PC-3 (cell line): ENCODE measurements around the gene SLC31A2. TPM values are rescaled to one million over a fixed set of nuclear protein-coding genes. Genes with fewer than 3 reads are reported as not detected.
"Not testable (repeated sequence)": the region's sequence is repeated elsewhere in the genome, so short reads cannot be mapped to it uniquely, and the experiment has no call there.

ENCODE experiments used
- ATAC-seq: fragments of 200-7000 bp; cut with Tn5 transposase; 2 replicates; pipeline ENCODE4 v1.9.1; 2020; ENCODE audit warnings: mild to moderate bottlenecking, moderate library complexity
- Bru-seq: library from RNA; stranded (reverse); fragments of 400-500 nt; gene quantifications from one replicate; lab custom pipeline; 2021; lab: Mats Ljungman, UMichigan
- BruChase-seq, 2 experiments: library from RNA; stranded (reverse); fragments of 400-500 nt; gene quantifications; one replicate each; lab custom pipeline; 2021; lab: Mats Ljungman, UMichigan
- BruUV-seq: library from RNA; stranded (reverse); fragments of 400-500 nt; replicated peaks from 2 replicates; lab custom pipeline; 2021; lab: Mats Ljungman, UMichigan
- CTCF ChIA-PET: fragments of 300-600 bp; sonication (Branson Sonifier 250); formaldehyde crosslinking; loops from one replicate; lab custom pipeline; 2022; ENCODE audit warnings: antibody characterized with exemption; lab: Charles Lee
- POLR2A ChIA-PET: fragments of 300-600 bp; sonication (Branson Sonifier 250); formaldehyde crosslinking; loops from one replicate; lab custom pipeline; 2022; ENCODE audit warnings: antibody characterized with exemption; ENCODE audit not compliant: unreplicated experiment; lab: Charles Lee
- DNase-seq: peaks from one replicate; pipeline ENCODE4 v3.0.0-alpha.2; 2015
- H2AFZ ChIP-seq: fragments of 300-600 bp; sonication (generic); 2 replicates; pipeline ENCODE4 v1.6.0; 2016; ENCODE audit warnings: antibody characterized with exemption, low read length
- H3F3A ChIP-seq: fragments of 300-600 bp; sonication (generic); one replicate; pipeline ENCODE4 v1.6.0; 2017; ENCODE audit warnings: antibody characterized with exemption, low read length, control low read depth, mild to moderate bottlenecking; ENCODE audit not compliant: unreplicated experiment
- H3K27ac ChIP-seq: fragments of 300-600 bp; sonication (generic); 2 replicates; pipeline ENCODE4 v1.5.1; 2016; ENCODE audit warnings: mild to moderate bottlenecking, low read length
- H3K27me3 ChIP-seq: fragments of 300-600 bp; sonication (generic); 2 replicates; pipeline ENCODE4 v1.6.1; 2016; ENCODE audit warnings: low read length, mixed read lengths
- H3K36me3 ChIP-seq: fragments of 300-600 bp; sonication (generic); 2 replicates; pipeline ENCODE4 v1.6.1; 2016; ENCODE audit warnings: low read depth, mixed run types, low read length, mixed read lengths
- H3K4me1 ChIP-seq: fragments of 300-600 bp; sonication (generic); 2 replicates; pipeline ENCODE4 v1.5.1; 2016; ENCODE audit warnings: low read length; ENCODE audit not compliant: insufficient read depth
- H3K4me2 ChIP-seq: fragments of 300-600 bp; sonication (generic); 2 replicates; pipeline ENCODE4 v1.6.0; 2016; ENCODE audit warnings: low read length
- H3K4me3 ChIP-seq: fragments of 300-600 bp; sonication (generic); 2 replicates; pipeline ENCODE4 v1.5.1; 2016; ENCODE audit warnings: mild to moderate bottlenecking, low read length, mixed read lengths
- H3K79me2 ChIP-seq: fragments of 300-600 bp; sonication (generic); 2 replicates; pipeline ENCODE4 v1.6.1; 2017; ENCODE audit warnings: low read length, mixed read lengths
- H3K9ac ChIP-seq: fragments of 300-600 bp; sonication (generic); 2 replicates; pipeline ENCODE4 v1.6.0; 2016; ENCODE audit warnings: mild to moderate bottlenecking, low read length
- H3K9me2 ChIP-seq: fragments of 300-600 bp; sonication (generic); replicated peaks from 2 replicates; pipeline ENCODE4 v1.6.1; 2016; ENCODE audit warnings: mixed run types, low read length, mixed read lengths
- H3K9me3 ChIP-seq: fragments of 300-600 bp; sonication (generic); 2 replicates; pipeline ENCODE4 v1.6.1; 2016; ENCODE audit warnings: low read length, mixed read lengths
- H4K20me1 ChIP-seq: fragments of 300-600 bp; sonication (generic); 2 replicates; pipeline ENCODE4 v1.6.1; 2016; ENCODE audit warnings: low read length, mixed read lengths
- EZH2 ChIP-seq: fragments of 300-600 bp; sonication (generic); IDR thresholded peaks from one replicate; pipeline ENCODE4 v1.6.1; 2017; ENCODE audit warnings: antibody characterized with exemption, mild to moderate bottlenecking, low read length; ENCODE audit not compliant: unreplicated experiment
- EZH2phosphoT487 ChIP-seq: fragments of 300-600 bp; sonication (generic); IDR thresholded peaks from 2 replicates; pipeline ENCODE4 v1.6.1; 2018; ENCODE audit warnings: mild to moderate bottlenecking, antibody characterized with exemption, low read length, borderline replicate concordance
- intact Hi-C: fragments of 100-400 bp; cut with micrococcal nuclease; formaldehyde crosslinking; loops from 2 replicates; pipeline ENCODE4 v1.9.0; 2023
- long read RNA-seq: library from polyadenylated mRNA; unstranded; transcript quantifications from one replicate; pipeline ENCODE4 v2.0.0, GENCODE V29; 2021; ENCODE audit not compliant: unreplicated experiment
- total RNA-seq: library from RNA; depleted of rRNA; stranded (reverse); fragments of >200 nt; gene quantifications from 2 replicates; pipeline ENCODE4 v1.2.3, GENCODE V29; 2014; rRNA removed
- TF ChIP-seq, protein P1 (sequence below): fragments of 300-600 bp; sonication (generic); conservative IDR thresholded peaks from 2 replicates; pipeline ENCODE4 v1.5.1; 2017; ENCODE audit warnings: antibody characterized with exemption, low read depth, mild to moderate bottlenecking, low read length

Gene SLC31A2, protein sequence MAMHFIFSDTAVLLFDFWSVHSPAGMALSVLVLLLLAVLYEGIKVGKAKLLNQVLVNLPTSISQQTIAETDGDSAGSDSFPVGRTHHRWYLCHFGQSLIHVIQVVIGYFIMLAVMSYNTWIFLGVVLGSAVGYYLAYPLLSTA
- total RNA-seq (2.1 and 3.6 TPM in 2 replicates), Bru-seq, nascent RNA (percentile 45 among the genes with signal in this experiment), BruChase-seq, experiment 1, labeled RNA remaining after a 6-hour chase (percentile 54 among the genes with signal in this experiment), BruChase-seq, experiment 2, labeled RNA remaining after a 2-hour chase (percentile 47 among the genes with signal in this experiment)
- long read RNA-seq, transcript SLC31A2-201 (4 exons, 1,785 nt): major isoform, 14 of 14 reads
- long read RNA-seq, partial matches to known transcripts: 0 of 14 reads
- long read RNA-seq, other reads (novel, unspliced or antisense): 0 of 14 reads

DNA sequence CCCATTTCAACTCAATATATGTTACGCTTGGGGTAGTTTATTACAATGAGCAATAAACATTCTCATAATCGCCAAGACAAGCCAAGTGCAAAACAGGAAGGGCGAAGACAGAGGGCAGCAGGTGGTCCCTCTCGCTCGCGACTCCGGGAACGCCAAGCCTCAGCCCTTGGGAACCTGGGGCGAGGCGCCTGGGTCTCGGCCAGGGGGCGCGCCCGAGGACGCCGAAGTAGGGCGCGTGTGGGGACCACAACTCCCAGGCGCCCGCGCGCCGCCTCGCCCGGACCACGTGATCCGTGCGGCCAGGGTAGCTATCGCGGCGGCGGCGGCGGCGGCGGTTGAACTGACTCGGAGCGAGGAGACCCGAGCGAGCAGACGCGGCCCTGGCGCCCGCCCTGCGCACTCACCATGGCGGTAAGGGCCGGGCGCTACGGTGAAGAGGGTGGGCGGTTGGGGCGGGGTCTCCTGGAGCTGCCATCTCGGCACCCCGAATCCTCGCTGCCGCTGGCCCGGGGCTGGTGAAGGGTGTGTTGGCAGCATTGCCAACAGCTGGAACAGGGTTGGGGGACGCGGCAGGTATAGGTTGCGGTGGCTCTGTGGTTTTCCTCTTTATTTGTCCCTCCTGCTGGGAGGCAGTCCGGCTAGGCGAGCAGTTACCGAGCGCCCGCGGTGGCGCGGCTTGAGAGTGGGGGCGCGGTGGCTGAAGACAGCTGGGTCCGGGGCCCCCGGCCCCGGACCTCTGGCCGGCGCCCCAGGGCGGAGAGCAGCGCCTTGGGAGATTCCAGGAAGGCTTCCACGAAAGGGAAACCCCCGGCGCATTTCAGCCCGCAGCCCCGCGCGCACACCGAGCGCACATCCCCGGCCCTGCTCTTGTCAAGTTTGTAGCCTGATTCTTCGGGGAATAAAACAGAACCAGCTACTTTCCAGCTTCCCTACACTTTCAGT, at the start of gene SLC31A2:
TSS of gene SLC31A2 (plus strand) at position 338 of the 942 bp plus-strand sequence. CDS start at position 406, 68 bp downstream.
- H3K4me2 ChIP-seq: peak within 1 kb of the TSS; percentile 94
- no peaks in the 10 kb centered on the region for H3K9me3 ChIP-seq
- BruUV-seq: no TSS peak
- POLR2A ChIA-PET: interaction anchor here (0.5 to 0.6 kb wide), 2 partner anchors 145 to 185 kb away, joined by 3 to 7 read pairs; no protein-coding TSS in a partner anchor
- no peaks in the 10 kb centered on the region for H3F3A ChIP-seq
- no peaks in the 10 kb centered on the region for H3K36me3 ChIP-seq
- no peaks in the 10 kb centered on the region for H4K20me1 ChIP-seq
- peak within 1 kb of the TSS; percentile 80 for H3K4me3 ChIP-seq
- H3K27ac ChIP-seq: no peak within 1 kb of the TSS
- H3K9ac ChIP-seq: peak within 1 kb of the TSS; percentile 53; the same call in 1 of the 2 replicates
- TF ChIP-seq EZH2phosphoT487 (no peak), EZH2 (no peak)
- TF ChIP-seq, protein P1, sequence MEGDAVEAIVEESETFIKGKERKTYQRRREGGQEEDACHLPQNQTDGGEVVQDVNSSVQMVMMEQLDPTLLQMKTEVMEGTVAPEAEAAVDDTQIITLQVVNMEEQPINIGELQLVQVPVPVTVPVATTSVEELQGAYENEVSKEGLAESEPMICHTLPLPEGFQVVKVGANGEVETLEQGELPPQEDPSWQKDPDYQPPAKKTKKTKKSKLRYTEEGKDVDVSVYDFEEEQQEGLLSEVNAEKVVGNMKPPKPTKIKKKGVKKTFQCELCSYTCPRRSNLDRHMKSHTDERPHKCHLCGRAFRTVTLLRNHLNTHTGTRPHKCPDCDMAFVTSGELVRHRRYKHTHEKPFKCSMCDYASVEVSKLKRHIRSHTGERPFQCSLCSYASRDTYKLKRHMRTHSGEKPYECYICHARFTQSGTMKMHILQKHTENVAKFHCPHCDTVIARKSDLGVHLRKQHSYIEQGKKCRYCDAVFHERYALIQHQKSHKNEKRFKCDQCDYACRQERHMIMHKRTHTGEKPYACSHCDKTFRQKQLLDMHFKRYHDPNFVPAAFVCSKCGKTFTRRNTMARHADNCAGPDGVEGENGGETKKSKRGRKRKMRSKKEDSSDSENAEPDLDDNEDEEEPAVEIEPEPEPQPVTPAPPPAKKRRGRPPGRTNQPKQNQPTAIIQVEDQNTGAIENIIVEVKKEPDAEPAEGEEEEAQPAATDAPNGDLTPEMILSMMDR: peak; percentile 41; the same call in 1 of the 2 replicates
- H2AFZ ChIP-seq: peak within 1 kb of the TSS; percentile 90
- H3K4me1 ChIP-seq: peaks cover 15% of the 10 kb centered on the region; the same call in 1 of the 2 replicates
- no peaks in the 10 kb centered on the region for H3K79me2 ChIP-seq
- no peaks in the 10 kb centered on the region for H3K9me2 ChIP-seq
- intact Hi-C loops: no loop called here
- CTCF ChIA-PET: interaction anchor here (0.9 kb wide), 1 partner anchor 11 kb away, joined by 6 read pairs; no protein-coding TSS in a partner anchor
- DNase-seq: peak; percentile 78
- peak; percentile 83 for ATAC-seq
- H3K27me3 ChIP-seq: 0 out of 2 replicates have a peak, but pooled peaks cover 4% of the 10 kb centered on the region

DNA sequence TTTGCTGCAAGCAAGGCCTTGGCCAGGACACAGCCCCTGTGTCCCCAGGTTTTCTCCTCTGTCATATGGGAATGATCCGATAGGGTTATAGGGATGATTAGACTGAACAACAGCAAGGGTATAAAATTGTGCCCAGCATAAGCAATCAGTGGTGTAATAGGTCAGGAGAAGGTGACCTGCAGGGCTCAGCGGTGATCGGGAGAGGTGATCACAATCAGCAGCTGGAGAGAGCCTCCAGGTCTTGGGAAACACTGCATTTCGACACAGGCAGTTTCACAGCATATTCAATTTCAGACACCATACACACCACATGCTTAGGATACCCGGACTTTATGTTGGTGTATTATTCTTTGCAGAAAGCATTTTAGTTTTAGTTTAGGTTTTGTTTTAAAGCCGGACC, 45.5 kb upstream of the SLC31A2 start:
- H3K27me3 ChIP-seq, CTCF ChIA-PET, H3K79me2 ChIP-seq, H3K4me3 ChIP-seq, H3K4me1 ChIP-seq, H3K4me2 ChIP-seq, BruUV-seq, H3K9me3 ChIP-seq, H3F3A ChIP-seq, H3K36me3 ChIP-seq, H3K9ac ChIP-seq, H4K20me1 ChIP-seq, H3K9me2 ChIP-seq, H3K27ac ChIP-seq, intact Hi-C loops, ATAC-seq, DNase-seq, H2AFZ ChIP-seq, POLR2A ChIA-PET: not testable (repeated sequence)

DNA sequence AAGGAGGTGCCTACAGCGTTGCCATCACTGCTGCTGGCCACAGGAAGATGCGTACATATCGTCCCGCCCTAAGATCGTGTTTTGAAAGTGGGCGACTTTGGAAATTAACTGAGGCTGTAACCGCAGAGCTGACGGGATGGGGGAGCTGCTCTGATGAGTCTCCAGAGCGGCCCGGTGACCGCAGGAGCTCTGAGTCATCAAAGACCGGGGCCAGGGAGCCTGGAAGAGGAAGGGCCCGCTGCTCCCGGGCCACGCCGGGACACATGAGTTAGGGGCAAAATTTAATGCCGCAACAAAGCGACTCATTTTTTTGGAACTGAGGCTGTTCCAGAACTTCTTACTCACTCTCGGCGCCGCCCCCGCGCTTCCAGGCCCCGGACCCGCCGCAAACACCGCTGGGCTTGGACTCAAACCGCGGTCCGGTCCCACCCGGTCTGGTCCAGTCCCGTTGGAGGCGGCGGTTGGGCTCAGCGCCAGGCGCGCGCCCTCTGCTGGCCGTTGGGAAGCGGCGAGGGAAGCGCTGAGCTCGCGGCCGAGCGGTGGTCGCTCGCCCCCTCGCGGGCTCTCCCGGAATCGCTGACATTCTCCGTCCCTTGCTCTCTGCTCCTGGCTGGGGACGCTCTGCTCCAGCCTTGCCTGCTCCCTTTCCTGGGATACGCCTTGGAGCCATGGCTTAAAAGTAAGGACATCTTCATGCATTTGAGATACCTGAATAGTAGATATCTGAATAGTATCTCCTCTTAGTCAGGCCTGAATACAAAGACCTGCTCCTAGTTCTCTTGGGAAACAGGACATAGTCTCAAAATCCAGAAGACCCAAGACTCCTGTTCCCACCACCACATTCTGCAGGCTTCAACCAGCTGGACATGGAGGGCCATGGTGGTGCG, 39.5 kb upstream of the SLC31A2 start:
- H3K27ac ChIP-seq, DNase-seq, H4K20me1 ChIP-seq, POLR2A ChIA-PET, H3K4me1 ChIP-seq, H3K9me3 ChIP-seq, H2AFZ ChIP-seq, H3K9me2 ChIP-seq, H3F3A ChIP-seq, H3K79me2 ChIP-seq, H3K4me3 ChIP-seq, intact Hi-C loops, CTCF ChIA-PET, H3K9ac ChIP-seq, H3K4me2 ChIP-seq, H3K36me3 ChIP-seq, H3K27me3 ChIP-seq: not testable (repeated sequence)
- TSS peak; percentile 65 for BruUV-seq
- peak; percentile 61 for ATAC-seq

DNA sequence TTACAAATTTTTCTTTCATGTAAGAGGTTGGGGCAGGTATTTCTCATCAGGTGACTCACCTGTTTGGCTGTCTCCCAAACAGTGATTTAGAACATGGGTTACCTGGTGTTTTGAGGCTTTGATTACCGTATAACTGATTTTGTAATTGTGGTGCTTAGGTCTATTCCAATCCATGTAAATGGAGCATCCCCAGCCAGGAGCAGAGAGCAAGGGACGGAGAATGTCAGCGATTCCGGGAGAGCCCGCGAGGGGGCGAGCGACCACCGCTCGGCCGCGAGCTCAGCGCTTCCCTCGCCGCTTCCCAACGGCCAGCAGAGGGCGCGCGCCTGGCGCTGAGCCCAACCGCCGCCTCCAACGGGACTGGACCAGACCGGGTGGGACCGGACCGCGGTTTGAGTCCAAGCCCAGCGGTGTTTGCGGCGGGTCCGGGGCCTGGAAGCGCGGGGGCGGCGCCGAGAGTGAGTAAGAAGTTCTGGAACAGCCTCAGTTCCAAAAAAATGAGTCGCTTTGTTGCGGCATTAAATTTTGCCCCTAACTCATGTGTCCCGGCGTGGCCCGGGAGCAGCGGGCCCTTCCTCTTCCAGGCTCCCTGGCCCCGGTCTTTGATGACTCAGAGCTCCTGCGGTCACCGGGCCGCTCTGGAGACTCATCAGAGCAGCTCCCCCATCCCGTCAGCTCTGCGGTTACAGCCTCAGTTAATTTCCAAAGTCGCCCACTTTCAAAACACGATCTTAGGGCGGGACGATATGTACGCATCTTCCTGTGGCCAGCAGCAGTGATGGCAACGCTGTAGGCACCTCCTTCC, 37.9 kb upstream of the SLC31A2 start:
- intact Hi-C loops, H3F3A ChIP-seq, H3K9ac ChIP-seq, BruUV-seq, H3K4me1 ChIP-seq, H3K27me3 ChIP-seq, H3K36me3 ChIP-seq, H3K27ac ChIP-seq, H4K20me1 ChIP-seq, H3K9me3 ChIP-seq, H2AFZ ChIP-seq, POLR2A ChIA-PET, H3K9me2 ChIP-seq, H3K79me2 ChIP-seq: not testable (repeated sequence)
- ATAC-seq: peak; percentile 60
- CTCF ChIA-PET: interaction anchor here (0.6 kb wide), 2 partner anchors 11 to 231 kb away, joined by 3 read pairs; no protein-coding TSS in a partner anchor
- H3K4me3 ChIP-seq: 0 out of 2 replicates have a peak overlapping the region, but pooled peaks have one; percentile 35
- DNase-seq: peak; percentile 69
- peak overlapping the region; percentile 33; the same call in 1 of the 2 replicates for H3K4me2 ChIP-seq
